ENCODE measurements around the gene E4F1.

The E4F1 gene

GRCh38 chr16:2278272-2278608, 54.8 kb downstream of the E4F1 start:
- DNase-seq, result no peak

GRCh38 chr16:2278956-2279800, 55.8 kb downstream of the E4F1 start:
- DNase-seq, result no peak

GRCh38 chr16:2280461-2280860, 57.1 kb downstream of the E4F1 start:
- DNase-seq, result no peak

- DNase-seq, result no peak
These were observed 57.7 kb downstream of the E4F1 start for GRCh38 chr16:2280981-2281542.

DNA sequence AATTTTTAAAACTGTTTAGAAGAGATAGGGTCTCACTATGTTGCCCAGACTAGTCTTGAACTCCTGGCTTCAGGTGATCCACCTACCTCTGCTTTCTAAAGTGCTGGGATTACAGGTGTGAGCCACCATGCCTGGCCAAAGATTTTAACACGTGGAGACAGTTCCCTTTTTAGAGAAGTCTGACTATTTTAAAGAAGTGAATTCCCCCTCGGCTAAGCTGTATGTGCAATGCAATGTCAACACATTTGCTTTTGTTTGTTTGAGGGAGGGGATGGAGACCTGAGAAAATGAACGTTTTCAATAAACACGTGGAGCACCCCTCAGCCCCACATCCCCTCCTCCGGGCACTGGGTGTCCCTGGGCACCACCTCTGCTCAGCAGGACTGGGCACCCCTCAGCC, 58.9 kb downstream of the E4F1 start:
- DNase-seq, result no peak

- no peak for DNase-seq
These were observed 59.6 kb downstream of the E4F1 start for GRCh38 chr16:2282866-2283555.

DNA sequence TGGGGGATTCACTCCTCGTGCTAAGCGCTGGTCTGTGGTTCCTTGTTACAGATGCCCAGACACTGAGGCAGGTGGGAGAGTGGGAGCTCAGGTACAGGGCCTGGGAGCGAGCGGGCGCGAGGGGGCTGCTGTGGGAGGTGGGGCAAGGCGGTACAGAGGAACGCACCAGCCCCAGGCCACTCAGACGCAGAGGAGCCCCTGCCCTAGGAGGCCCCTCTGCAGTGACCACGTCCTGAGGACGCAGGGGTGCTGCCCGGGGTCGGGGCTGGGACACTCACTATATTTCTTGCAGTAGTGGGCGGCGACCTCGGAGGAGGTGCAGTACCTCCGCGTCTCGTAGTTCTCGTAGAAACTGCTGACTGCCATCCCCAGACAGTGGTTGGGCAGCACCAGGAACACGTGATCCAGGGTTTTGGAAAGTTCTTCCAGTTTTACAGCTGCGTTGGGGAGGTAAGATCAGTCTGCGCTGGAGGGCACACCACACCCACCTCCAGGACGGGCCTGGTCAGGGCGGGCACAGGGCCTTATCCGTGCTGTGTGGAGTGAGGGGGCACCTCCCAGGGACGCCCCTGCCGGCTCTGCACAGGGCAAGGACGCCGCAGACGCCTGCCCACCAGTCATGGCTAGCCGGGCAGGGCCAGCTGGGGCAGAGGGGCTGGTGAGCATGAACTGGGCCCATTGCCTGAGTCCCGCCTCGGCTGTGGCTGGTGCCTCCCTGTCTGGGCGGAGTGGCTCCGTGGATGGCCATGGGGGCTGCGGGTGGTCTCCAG, 60.8 kb downstream of the E4F1 start:
- DNase-seq, result no peak

- no peak for DNase-seq
These were observed 61.6 kb downstream of the E4F1 start for GRCh38 chr16:2284797-2285576.
